C4-2B (cell line): ENCODE measurements around the gene FRG2C.
"Not testable (repeated sequence)": the region's sequence is repeated elsewhere in the genome, so short reads cannot be mapped to it uniquely, and the experiment has no call there.

Experiments used
- H3K27ac ChIP-seq: fragments of 450-650 bp; 2 replicates; pipeline ENCODE4 v1.5.1; 2017
- ZFX ChIP-seq: fragments of 450-650 bp; IDR thresholded peaks from 2 replicates; pipeline ENCODE4 v1.6.1; 2017
- TF ChIP-seq, protein P1 (sequence below): fragments of 450-650 bp; conservative IDR thresholded peaks from 2 replicates; pipeline ENCODE4 v1.5.1; 2017; ENCODE audit warnings: mild to moderate bottlenecking

Gene FRG2C

GRCh38 chr3:75664028-75664427 is at the start of gene FRG2C:
FRG2C (plus strand) TSS chr3:75664328; CDS start chr3:75664380, 52 bp downstream.
- H3K27ac ChIP-seq, result not testable (repeated sequence)

GRCh38 chr3:75618666-75619305 is 45.3 kb upstream of the FRG2C start:
- H3K27ac ChIP-seq, result not testable (repeated sequence)

DNA sequence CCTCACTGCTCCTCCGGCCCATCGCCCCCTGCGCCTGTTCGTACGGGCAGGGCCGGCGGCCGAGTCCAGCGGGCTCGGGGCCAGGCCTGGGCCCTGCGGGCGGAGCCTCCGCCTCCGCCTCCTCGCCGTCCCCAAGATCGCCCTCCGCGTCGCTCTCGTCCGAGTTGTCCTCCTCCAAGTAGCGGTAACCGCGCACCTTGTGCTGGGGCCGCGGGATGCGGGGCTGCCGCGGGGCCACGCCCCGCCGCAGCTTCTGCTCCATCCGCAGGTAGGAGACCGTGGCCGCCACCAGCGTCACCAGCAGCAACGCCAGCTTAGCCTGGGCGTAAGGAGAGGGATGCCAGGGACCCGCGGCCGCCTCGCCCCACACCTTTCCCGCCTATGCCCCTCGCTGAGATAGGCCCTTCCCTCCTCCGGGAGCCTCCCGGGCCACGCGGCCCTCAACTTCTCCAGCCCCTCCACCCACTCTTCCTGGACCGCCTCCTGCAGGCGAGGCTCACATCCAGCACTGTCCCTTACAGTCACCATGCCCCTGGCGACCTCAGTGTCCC is 44.6 kb upstream of the FRG2C start:
- not testable (repeated sequence) for H3K27ac ChIP-seq

DNA sequence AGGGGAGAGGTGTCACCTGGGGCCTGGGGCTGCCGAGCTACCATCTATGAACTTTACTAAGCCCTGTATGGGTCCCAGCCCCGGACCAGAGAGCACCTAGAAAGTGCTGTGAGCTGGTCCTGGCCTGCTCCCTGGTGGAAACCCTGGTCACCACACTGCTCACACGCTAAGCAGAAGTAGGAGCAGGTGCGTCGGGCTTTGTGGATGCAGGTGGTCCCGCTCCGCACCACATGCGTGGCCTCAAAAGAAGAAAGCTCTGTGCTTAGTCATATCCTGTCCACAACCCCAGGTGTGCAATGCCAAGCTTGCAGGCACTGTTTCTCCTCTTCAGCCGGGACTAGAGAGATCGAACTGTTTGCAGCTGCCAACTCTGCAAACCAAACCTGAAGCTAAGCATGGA is 42.4 kb upstream of the FRG2C start:
- H3K27ac ChIP-seq, result not testable (repeated sequence)

DNA sequence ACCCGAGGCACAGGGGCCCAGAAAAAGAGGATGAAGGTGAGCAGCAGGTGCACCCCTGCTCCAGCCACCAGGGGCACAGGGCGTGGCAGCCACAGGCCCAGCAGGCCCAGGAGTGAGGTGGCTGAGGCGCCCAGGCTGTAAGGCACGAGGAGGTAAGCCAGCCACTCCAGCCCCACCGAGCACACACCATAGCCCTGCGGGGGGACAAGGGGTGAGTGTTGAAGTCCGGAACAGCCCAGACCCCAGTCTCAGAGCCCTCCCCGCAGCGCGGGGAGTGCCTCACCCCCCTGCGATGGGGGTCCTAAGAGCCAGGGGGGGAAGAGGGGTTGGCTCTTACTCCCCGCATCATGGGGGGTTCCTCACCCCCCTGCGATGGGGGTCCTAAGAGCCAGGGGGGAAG is 40.5 kb upstream of the FRG2C start:
- not testable (repeated sequence) for H3K27ac ChIP-seq

DNA sequence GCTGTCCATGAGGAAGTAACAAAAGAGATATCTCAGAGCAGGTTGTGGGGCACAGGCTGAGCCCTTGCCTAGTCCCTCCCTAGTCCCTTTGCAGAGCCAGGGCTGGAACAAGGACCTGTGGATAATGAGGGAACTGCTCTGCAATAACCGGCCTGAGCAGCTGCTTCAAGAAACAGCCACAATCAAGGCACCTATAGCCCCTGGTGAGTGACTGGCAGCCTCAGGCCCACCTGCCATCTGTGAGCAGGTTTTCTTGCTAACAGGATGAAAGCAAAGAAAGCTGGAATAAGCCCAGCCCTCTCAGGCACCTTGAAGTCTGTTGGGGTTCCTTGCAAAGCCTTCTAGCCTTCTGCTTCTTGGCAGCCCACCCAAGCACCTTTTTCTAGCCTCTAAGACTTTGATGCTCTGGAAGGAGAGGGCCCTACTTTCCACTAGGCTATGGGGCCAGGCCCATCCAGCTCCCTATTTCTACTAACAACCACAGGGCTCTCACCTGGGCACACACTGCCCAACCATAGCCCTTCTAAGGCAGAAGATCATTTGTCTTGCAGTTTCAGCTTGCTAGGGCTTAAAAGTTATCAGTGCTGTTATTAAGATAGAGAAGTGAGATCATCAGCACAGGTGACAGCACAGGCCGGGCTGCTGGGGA is 33.1 kb upstream of the FRG2C start:
- H3K27ac ChIP-seq, result not testable (repeated sequence)

DNA sequence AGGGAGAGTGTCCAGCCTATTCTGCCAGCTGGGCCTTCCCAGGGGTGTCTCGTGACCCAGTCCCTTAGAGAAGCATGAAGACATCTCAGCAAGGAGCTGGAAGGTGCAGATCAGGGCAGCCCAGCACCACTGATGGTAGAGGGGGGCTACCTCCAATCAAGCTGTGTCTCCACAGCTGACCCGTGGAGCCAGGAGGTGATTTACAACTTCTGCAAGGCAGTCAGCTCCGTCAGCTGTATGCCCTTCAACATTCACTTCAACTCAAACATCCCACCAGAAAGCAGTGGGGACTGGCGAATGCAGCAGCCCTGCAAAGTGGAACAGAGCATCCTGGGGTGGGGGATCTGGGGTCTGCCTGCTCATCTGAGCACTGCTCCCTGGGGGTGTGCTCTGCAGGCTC is 32.6 kb upstream of the FRG2C start:
- no peak for TF ChIP-seq ZFX
- TF ChIP-seq, protein P1, sequence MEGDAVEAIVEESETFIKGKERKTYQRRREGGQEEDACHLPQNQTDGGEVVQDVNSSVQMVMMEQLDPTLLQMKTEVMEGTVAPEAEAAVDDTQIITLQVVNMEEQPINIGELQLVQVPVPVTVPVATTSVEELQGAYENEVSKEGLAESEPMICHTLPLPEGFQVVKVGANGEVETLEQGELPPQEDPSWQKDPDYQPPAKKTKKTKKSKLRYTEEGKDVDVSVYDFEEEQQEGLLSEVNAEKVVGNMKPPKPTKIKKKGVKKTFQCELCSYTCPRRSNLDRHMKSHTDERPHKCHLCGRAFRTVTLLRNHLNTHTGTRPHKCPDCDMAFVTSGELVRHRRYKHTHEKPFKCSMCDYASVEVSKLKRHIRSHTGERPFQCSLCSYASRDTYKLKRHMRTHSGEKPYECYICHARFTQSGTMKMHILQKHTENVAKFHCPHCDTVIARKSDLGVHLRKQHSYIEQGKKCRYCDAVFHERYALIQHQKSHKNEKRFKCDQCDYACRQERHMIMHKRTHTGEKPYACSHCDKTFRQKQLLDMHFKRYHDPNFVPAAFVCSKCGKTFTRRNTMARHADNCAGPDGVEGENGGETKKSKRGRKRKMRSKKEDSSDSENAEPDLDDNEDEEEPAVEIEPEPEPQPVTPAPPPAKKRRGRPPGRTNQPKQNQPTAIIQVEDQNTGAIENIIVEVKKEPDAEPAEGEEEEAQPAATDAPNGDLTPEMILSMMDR, result no peak
- H3K27ac ChIP-seq, result no peak overlapping the region

DNA sequence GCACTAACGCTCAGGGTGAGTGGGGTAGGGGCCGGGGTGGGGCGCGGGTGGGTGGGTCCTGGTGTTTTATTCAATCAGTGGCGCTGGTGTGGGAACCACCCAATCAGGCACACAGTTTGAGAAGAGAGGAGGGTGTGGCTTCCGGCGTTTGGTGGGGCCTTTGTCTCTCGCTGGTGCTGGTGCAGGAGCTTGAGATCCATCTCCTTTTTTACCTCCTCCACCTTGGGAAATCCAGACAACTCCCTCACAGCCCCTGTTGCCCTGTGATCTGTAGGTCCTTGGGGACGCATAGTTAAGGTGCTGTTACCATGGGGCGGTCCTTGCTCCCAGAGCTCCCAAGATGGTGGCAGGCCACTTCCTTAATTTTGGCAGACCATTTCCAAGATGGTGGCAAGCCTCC is 25.2 kb upstream of the FRG2C start:
- H3K27ac ChIP-seq, result not testable (repeated sequence)

DNA sequence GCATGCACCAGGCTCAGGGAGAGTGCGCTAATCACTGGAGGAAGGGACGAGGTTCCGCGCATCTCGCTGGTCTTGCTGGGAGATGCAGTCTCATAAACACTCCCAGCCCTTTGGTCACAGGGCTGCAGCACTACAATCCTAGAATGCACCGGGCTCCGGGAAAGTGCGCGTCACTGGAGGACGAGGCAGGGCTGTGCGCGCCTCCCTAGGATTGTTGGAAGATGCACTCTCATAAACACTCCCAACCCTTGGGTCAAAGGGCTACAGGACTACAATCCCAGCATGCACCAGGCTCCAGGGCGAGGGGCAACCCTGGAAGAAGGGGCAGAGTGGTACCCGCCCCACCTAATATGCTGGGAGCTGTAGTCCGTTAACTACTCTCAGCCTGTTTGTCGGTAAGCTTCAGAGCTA is 23.0 kb upstream of the FRG2C start:
- H3K27ac ChIP-seq, result 0 out of 2 replicates have a peak overlapping the region, but pooled peaks have one; percentile 18

GRCh38 chr3:75643031-75643800 is 20.9 kb upstream of the FRG2C start:
- not testable (repeated sequence) for H3K27ac ChIP-seq
- TF ChIP-seq, protein P1, result peak; percentile 47

GRCh38 chr3:75645548-75645947 is 18.6 kb upstream of the FRG2C start:
- H3K27ac ChIP-seq, result not testable (repeated sequence)

GRCh38 chr3:75650191-75650590 is 13.9 kb upstream of the FRG2C start:
- no peak overlapping the region for H3K27ac ChIP-seq
- no peak for TF ChIP-seq ZFX
- TF ChIP-seq, protein P1, result no peak

- H3K27ac ChIP-seq, result not testable (repeated sequence)
These were observed 8.8 kb upstream of the FRG2C start for GRCh38 chr3:75655101-75655904.

DNA sequence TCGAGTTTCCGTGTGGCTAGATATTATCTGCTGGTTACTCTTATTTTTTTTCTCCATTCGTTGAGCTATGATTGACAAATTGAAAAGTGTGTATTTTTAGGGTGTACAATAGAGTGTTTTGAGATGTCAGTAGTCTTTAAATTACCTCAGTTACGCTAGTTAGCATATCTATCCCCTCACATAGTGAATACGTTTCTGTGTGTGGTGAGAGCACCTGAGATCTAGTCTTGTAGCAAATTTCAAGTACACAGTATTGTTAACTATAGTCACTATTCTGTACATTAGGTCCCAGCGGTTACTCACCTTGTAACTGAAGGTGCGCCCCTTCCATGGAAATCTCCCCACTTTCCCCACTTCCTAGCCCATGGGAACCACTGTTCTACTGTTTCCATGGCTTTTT is 8.2 kb upstream of the FRG2C start:
- H3K27ac ChIP-seq, result not testable (repeated sequence)
